ENCODE data around the gene KAT2A.

KAT2A gene

DNA sequence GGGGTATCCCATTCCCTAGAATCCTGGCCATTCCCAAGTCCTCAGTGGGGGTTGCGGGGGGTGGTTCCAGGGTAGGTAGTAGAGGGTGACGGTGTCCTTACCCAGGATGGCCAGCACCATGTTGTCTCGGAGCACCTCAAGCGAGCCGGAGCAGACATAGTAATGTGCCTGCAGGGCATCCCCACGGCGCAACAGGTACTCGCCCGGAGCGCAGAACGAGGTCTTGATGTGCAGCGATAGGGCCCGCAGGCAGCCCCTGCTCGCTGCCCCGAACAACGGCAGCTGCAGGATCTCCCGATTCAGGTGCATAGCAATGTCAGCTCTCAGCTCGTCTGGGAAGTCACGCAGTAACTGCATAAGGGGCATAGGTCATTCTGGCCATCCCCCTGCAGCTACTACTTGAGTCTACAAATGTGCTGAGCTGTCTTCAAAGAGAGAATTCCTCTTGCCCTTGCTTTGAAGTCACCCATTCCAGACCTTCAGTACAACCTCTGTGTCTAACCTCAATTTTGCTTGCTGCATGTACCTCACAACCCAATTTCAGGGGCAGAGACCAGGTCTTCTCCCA lies 45.1 kb upstream of the KAT2A start:
- ATAC-seq: no peak
- TF ChIP-seq TOX (CRISPR knock-in tag; IDR thresholded peaks at IDR 0.05; ENCODE audit: borderline replicate concordance) (no peak), BACH2 (CRISPR knock-in tag; IDR thresholded peaks at IDR 0.05; ENCODE audit: borderline replicate concordance) (no peak), SNAI2 (CRISPR knock-in tag; IDR thresholded peaks at IDR 0.05) (no peak), ISL1 (CRISPR knock-in tag; IDR thresholded peaks at IDR 0.05) (no peak), OSR1 (CRISPR knock-in tag; IDR thresholded peaks at IDR 0.05) (no peak), TCF4 (CRISPR knock-in tag; IDR thresholded peaks at IDR 0.05; ENCODE audit: borderline replicate concordance) (no peak), ZNF8 (CRISPR knock-in tag; IDR thresholded peaks at IDR 0.05) (no peak), ZNF70 (CRISPR knock-in tag; IDR thresholded peaks at IDR 0.05) (no peak), GLIS3 (CRISPR knock-in tag; IDR thresholded peaks at IDR 0.05) (no peak), PPARA (CRISPR knock-in tag; IDR thresholded peaks at IDR 0.05; ENCODE audit: borderline replicate concordance) (no peak), ARNTL (CRISPR knock-in tag; IDR thresholded peaks at IDR 0.05; ENCODE audit: borderline replicate concordance, low read depth) (no peak), ZFP3 (CRISPR knock-in tag; IDR thresholded peaks at IDR 0.05) (no peak), RARB (CRISPR knock-in tag; IDR thresholded peaks at IDR 0.05) (no peak)
- TF ChIP-seq, protein P1, sequence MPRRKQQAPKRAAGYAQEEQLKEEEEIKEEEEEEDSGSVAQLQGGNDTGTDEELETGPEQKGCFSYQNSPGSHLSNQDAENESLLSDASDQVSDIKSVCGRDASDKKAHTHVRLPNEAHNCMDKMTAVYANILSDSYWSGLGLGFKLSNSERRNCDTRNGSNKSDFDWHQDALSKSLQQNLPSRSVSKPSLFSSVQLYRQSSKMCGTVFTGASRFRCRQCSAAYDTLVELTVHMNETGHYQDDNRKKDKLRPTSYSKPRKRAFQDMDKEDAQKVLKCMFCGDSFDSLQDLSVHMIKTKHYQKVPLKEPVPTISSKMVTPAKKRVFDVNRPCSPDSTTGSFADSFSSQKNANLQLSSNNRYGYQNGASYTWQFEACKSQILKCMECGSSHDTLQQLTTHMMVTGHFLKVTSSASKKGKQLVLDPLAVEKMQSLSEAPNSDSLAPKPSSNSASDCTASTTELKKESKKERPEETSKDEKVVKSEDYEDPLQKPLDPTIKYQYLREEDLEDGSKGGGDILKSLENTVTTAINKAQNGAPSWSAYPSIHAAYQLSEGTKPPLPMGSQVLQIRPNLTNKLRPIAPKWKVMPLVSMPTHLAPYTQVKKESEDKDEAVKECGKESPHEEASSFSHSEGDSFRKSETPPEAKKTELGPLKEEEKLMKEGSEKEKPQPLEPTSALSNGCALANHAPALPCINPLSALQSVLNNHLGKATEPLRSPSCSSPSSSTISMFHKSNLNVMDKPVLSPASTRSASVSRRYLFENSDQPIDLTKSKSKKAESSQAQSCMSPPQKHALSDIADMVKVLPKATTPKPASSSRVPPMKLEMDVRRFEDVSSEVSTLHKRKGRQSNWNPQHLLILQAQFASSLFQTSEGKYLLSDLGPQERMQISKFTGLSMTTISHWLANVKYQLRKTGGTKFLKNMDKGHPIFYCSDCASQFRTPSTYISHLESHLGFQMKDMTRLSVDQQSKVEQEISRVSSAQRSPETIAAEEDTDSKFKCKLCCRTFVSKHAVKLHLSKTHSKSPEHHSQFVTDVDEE (CRISPR knock-in tag; IDR thresholded peaks at IDR 0.05): no peak
- TF ChIP-seq, protein P2, sequence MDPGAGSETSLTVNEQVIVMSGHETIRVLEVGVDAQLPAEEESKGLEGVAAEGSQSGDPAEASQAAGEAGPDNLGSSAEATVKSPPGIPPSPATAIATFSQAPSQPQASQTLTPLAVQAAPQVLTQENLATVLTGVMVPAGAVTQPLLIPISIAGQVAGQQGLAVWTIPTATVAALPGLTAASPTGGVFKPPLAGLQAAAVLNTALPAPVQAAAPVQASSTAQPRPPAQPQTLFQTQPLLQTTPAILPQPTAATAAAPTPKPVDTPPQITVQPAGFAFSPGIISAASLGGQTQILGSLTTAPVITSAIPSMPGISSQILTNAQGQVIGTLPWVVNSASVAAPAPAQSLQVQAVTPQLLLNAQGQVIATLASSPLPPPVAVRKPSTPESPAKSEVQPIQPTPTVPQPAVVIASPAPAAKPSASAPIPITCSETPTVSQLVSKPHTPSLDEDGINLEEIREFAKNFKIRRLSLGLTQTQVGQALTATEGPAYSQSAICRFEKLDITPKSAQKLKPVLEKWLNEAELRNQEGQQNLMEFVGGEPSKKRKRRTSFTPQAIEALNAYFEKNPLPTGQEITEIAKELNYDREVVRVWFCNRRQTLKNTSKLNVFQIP (CRISPR knock-in tag; IDR thresholded peaks at IDR 0.05; ENCODE audit: borderline replicate concordance, low read depth): no peak

DNA sequence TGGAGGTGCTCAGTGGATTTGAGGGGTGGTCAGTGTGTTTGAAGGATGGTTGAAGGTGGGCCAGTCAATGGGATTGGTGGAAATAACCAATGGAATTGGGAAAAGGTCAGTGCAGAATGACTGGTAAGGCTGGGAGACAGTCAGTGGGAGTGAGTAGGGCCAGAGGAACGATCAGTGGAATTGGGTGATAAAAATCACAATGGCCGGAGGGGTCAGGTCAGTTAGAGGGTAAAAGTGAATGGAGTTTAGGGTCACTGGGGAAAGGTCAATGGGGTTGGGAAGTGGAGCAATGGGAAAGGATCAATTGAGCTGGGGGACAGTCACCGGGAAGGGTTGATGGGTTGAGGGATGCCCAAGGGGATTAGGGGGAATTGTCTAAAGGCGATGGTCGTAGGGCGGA lies 44.6 kb upstream of the KAT2A start:
- ATAC-seq: no peak
- TF ChIP-seq ZNF565 (CRISPR knock-in tag; conservative IDR thresholded peaks at IDR 0.05; ENCODE audit: low read depth) (no peak), PPARA (CRISPR knock-in tag; IDR thresholded peaks at IDR 0.05; ENCODE audit: borderline replicate concordance) (no peak), ZNF70 (CRISPR knock-in tag; IDR thresholded peaks at IDR 0.05) (no peak), OSR1 (CRISPR knock-in tag; IDR thresholded peaks at IDR 0.05) (no peak), ARNTL (CRISPR knock-in tag; IDR thresholded peaks at IDR 0.05; ENCODE audit: borderline replicate concordance, low read depth) (no peak), ESRRG (CRISPR knock-in tag; IDR thresholded peaks at IDR 0.05) (no peak), ZC3H10 (CRISPR knock-in tag; IDR thresholded peaks at IDR 0.05) (no peak), ZFP3 (CRISPR knock-in tag; IDR thresholded peaks at IDR 0.05) (no peak), ISL1 (CRISPR knock-in tag; IDR thresholded peaks at IDR 0.05) (no peak), CSDC2 (CRISPR knock-in tag; IDR thresholded peaks at IDR 0.05) (no peak), TOX (CRISPR knock-in tag; IDR thresholded peaks at IDR 0.05; ENCODE audit: borderline replicate concordance) (no peak), ZFP30 (CRISPR knock-in tag; IDR thresholded peaks at IDR 0.05) (no peak)
- TF ChIP-seq, protein P3, sequence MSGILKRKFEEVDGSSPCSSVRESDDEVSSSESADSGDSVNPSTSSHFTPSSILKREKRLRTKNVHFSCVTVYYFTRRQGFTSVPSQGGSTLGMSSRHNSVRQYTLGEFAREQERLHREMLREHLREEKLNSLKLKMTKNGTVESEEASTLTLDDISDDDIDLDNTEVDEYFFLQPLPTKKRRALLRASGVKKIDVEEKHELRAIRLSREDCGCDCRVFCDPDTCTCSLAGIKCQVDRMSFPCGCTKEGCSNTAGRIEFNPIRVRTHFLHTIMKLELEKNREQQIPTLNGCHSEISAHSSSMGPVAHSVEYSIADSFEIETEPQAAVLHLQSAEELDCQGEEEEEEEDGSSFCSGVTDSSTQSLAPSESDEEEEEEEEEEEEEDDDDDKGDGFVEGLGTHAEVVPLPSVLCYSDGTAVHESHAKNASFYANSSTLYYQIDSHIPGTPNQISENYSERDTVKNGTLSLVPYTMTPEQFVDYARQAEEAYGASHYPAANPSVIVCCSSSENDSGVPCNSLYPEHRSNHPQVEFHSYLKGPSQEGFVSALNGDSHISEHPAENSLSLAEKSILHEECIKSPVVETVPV (CRISPR knock-in tag; IDR thresholded peaks at IDR 0.05): no peak
- TF ChIP-seq, protein P2 (CRISPR knock-in tag; IDR thresholded peaks at IDR 0.05; ENCODE audit: borderline replicate concordance, low read depth): no peak
- TF ChIP-seq, protein P4, sequence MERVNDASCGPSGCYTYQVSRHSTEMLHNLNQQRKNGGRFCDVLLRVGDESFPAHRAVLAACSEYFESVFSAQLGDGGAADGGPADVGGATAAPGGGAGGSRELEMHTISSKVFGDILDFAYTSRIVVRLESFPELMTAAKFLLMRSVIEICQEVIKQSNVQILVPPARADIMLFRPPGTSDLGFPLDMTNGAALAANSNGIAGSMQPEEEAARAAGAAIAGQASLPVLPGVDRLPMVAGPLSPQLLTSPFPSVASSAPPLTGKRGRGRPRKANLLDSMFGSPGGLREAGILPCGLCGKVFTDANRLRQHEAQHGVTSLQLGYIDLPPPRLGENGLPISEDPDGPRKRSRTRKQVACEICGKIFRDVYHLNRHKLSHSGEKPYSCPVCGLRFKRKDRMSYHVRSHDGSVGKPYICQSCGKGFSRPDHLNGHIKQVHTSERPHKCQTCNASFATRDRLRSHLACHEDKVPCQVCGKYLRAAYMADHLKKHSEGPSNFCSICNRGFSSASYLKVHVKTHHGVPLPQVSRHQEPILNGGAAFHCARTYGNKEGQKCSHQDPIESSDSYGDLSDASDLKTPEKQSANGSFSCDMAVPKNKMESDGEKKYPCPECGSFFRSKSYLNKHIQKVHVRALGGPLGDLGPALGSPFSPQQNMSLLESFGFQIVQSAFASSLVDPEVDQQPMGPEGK (CRISPR knock-in tag; IDR thresholded peaks at IDR 0.05; ENCODE audit: borderline replicate concordance): no peak
- TF ChIP-seq, protein P5, sequence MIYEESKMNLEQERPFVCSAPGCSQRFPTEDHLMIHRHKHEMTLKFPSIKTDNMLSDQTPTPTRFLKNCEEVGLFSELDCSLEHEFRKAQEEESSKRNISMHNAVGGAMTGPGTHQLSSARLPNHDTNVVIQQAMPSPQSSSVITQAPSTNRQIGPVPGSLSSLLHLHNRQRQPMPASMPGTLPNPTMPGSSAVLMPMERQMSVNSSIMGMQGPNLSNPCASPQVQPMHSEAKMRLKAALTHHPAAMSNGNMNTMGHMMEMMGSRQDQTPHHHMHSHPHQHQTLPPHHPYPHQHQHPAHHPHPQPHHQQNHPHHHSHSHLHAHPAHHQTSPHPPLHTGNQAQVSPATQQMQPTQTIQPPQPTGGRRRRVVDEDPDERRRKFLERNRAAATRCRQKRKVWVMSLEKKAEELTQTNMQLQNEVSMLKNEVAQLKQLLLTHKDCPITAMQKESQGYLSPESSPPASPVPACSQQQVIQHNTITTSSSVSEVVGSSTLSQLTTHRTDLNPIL (CRISPR knock-in tag; IDR thresholded peaks at IDR 0.05; ENCODE audit: low read depth): no peak
